HG02884 (cell line): ENCODE results near the gene TECR.
"Not testable (repeated sequence)": the region's sequence is repeated elsewhere in the genome, so short reads cannot be mapped to it uniquely, and the experiment has no call there.

Experiments used
- ATAC-seq: cut with Tn5 transposase; IDR thresholded peaks from one replicate; pipeline ENCODE4 v1.9.1; 2021; ENCODE audit warnings: mild to moderate bottlenecking, moderate library complexity; ENCODE audit not compliant: unreplicated experiment

The TECR gene

GRCh38 chr19:14533450-14533849 is 4.1 kb downstream of the TECR start:
- no peak for ATAC-seq

- no peak for ATAC-seq
Measured at GRCh38 chr19:14536926-14537692, 7.7 kb downstream of the TECR start.

- ATAC-seq: no peak
Measured at GRCh38 chr19:14540741-14541525, 11.5 kb downstream of the TECR start.

GRCh38 chr19:14541979-14542378 is 12.6 kb downstream of the TECR start:
- not testable (repeated sequence) for ATAC-seq

- ATAC-seq: no peak
Measured at GRCh38 chr19:14542711-14543328, 13.4 kb downstream of the TECR start.

GRCh38 chr19:14544047-14544446 is 14.7 kb downstream of the TECR start:
- no peak for ATAC-seq

GRCh38 chr19:14544977-14545715 is 15.8 kb downstream of the TECR start:
- no peak for ATAC-seq

GRCh38 chr19:14545716-14546082 is 16.3 kb downstream of the TECR start:
- no peak for ATAC-seq

- ATAC-seq: no peak
Measured at GRCh38 chr19:14550201-14550754, 20.9 kb downstream of the TECR start.

- ATAC-seq: not testable (repeated sequence)
Measured at GRCh38 chr19:14551134-14552005, 22.0 kb downstream of the TECR start.

GRCh38 chr19:14552006-14552360 is 22.6 kb downstream of the TECR start:
- not testable (repeated sequence) for ATAC-seq

GRCh38 chr19:14553042-14553938 is 23.9 kb downstream of the TECR start:
- no peak for ATAC-seq

GRCh38 chr19:14553939-14554243 is 24.5 kb downstream of the TECR start:
- ATAC-seq: no peak

GRCh38 chr19:14554382-14554812 is 25.0 kb downstream of the TECR start:
- no peak for ATAC-seq

- no peak for ATAC-seq
Measured at GRCh38 chr19:14555918-14556661, 26.7 kb downstream of the TECR start.

GRCh38 chr19:14556662-14557188 is 27.3 kb downstream of the TECR start:
- ATAC-seq: no peak

GRCh38 chr19:14558370-14559066 is 29.1 kb downstream of the TECR start:
- no peak for ATAC-seq
